ENCODE results near the gene SLC25A21.

SLC25A21 gene

DNA sequence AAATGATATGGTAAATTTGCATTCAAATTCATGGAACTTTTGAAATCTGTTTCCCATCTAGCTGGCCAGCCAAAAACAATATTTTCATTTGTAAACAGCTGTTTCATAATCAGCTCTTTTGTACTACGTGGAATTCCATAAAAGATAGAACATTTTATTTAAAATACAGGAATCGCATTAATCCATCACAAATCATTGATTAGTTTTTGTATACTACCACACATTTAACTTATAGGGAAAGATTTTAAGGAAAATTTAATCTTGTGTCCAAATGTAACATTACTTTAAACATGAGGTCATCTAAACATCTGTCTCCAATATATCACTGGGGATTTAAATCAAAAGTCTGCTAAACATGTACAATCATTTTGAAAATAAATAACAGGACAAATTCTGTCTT is 33.5 kb downstream of the SLC25A21 start:
- TF ChIP-seq EP300 (IDR thresholded peaks at IDR 0.05; ENCODE audit: borderline replicate concordance) (no peak), NFIC (IDR thresholded peaks at IDR 0.05) (no peak), TEAD4 (IDR thresholded peaks at IDR 0.05) (no peak), ZBTB7A (IDR thresholded peaks at IDR 0.05; ENCODE audit: low read depth) (no peak), TCF12 (IDR thresholded peaks at IDR 0.05; ENCODE audit: low read depth) (no peak), YY1 (IDR thresholded peaks at IDR 0.05; ENCODE audit: low read depth) (no peak), EGR1 (IDR thresholded peaks at IDR 0.05) (no peak), USF1 (IDR thresholded peaks at IDR 0.05) (no peak), FOXM1 (IDR thresholded peaks at IDR 0.05; ENCODE audit: borderline replicate concordance, low read depth) (no peak)
- TF ChIP-seq, protein P1, sequence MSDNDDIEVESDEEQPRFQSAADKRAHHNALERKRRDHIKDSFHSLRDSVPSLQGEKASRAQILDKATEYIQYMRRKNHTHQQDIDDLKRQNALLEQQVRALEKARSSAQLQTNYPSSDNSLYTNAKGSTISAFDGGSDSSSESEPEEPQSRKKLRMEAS (IDR thresholded peaks at IDR 0.05): no peak

- TF ChIP-seq, protein P2, sequence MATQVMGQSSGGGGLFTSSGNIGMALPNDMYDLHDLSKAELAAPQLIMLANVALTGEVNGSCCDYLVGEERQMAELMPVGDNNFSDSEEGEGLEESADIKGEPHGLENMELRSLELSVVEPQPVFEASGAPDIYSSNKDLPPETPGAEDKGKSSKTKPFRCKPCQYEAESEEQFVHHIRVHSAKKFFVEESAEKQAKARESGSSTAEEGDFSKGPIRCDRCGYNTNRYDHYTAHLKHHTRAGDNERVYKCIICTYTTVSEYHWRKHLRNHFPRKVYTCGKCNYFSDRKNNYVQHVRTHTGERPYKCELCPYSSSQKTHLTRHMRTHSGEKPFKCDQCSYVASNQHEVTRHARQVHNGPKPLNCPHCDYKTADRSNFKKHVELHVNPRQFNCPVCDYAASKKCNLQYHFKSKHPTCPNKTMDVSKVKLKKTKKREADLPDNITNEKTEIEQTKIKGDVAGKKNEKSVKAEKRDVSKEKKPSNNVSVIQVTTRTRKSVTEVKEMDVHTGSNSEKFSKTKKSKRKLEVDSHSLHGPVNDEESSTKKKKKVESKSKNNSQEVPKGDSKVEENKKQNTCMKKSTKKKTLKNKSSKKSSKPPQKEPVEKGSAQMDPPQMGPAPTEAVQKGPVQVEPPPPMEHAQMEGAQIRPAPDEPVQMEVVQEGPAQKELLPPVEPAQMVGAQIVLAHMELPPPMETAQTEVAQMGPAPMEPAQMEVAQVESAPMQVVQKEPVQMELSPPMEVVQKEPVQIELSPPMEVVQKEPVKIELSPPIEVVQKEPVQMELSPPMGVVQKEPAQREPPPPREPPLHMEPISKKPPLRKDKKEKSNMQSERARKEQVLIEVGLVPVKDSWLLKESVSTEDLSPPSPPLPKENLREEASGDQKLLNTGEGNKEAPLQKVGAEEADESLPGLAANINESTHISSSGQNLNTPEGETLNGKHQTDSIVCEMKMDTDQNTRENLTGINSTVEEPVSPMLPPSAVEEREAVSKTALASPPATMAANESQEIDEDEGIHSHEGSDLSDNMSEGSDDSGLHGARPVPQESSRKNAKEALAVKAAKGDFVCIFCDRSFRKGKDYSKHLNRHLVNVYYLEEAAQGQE (IDR thresholded peaks at IDR 0.05; ENCODE audit: low read depth): no peak
- TF ChIP-seq YY1 (IDR thresholded peaks at IDR 0.05; ENCODE audit: low read depth): no peak
These were observed 39.0 kb downstream of the SLC25A21 start for GRCh38 chr14:37133284-37133913.

DNA sequence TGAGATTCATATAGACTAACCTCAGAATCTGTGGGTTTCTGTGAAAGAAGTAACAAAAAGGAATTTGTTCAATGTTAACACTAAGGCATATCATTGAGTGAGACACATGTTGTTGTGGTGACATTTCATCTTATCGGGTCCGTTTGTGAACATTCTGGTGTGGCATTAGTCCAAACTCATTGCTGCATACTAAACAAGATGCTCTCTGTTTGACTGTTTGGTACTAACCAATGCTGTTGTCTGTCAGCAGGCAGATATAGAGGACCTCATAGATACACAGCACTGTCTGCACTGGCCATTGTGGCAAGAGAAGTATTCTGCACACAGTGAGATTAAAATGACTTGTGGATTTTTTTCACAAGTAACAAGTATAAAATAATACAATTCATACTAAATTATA is 41.2 kb downstream of the SLC25A21 start:
- no peak for TF ChIP-seq EP300 (IDR thresholded peaks at IDR 0.05; ENCODE audit: borderline replicate concordance)
- no peak for TF ChIP-seq NFIC (IDR thresholded peaks at IDR 0.05)
- TF ChIP-seq FOXM1 (IDR thresholded peaks at IDR 0.05; ENCODE audit: borderline replicate concordance, low read depth): no peak
- TF ChIP-seq CEBPB (IDR thresholded peaks at IDR 0.05): no peak
- TF ChIP-seq USF1 (IDR thresholded peaks at IDR 0.05): no peak

DNA sequence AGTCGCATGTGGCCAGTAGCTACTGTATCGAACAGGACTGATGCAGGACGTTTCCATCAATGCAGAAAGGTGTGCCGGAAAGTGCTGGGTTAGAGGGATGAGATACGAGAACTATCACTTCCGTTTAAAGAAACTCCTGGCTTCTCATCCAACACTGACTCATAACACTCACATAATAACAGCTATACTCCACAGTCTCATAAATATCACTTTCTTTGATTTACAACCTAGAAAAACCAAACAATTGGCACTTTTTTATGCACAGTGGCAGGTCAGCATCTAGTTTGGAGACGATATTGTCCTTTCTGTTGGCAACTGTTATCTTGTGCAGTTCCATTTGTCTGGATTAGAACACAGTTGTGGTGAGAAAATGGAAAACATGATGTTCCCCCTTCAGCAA is 43.4 kb downstream of the SLC25A21 start:
- TF ChIP-seq NFIC (IDR thresholded peaks at IDR 0.05) (no peak), EP300 (IDR thresholded peaks at IDR 0.05; ENCODE audit: borderline replicate concordance) (no peak), CREB1 (IDR thresholded peaks at IDR 0.05; ENCODE audit: low read depth) (no peak), FOXM1 (IDR thresholded peaks at IDR 0.05; ENCODE audit: borderline replicate concordance, low read depth) (no peak), ZBTB7A (IDR thresholded peaks at IDR 0.05; ENCODE audit: low read depth) (no peak), CEBPB (IDR thresholded peaks at IDR 0.05) (no peak), TCF12 (IDR thresholded peaks at IDR 0.05; ENCODE audit: low read depth) (no peak), EGR1 (IDR thresholded peaks at IDR 0.05) (no peak), USF1 (IDR thresholded peaks at IDR 0.05) (no peak), TAF1 (IDR thresholded peaks at IDR 0.05; ENCODE audit: low read depth) (no peak), YY1 (IDR thresholded peaks at IDR 0.05; ENCODE audit: low read depth) (no peak), TEAD4 (IDR thresholded peaks at IDR 0.05) (no peak)
- TF ChIP-seq, protein P1 (IDR thresholded peaks at IDR 0.05): no peak
- TF ChIP-seq, protein P2 (IDR thresholded peaks at IDR 0.05; ENCODE audit: low read depth): no peak

DNA sequence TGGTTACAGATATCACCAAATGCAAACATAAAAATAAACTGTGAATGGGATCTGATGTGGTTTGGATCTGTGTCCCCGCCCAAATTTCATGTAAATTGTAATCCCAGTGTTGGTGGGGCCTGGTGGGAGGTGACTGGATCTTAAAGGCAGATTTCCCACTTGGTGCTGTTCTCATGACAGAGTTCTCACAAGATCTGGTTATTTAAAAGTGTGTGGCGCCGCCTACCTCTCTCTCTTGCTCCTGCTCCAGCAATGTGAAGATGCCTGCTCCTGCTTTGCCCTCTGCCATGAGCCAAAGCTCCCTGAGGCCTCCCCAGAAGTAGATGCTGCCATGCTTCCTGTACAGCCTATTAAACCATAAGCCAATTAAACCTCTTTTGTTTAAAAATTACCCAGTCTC is 47.8 kb downstream of the SLC25A21 start:
- no peak for TF ChIP-seq USF1 (IDR thresholded peaks at IDR 0.05)
- TF ChIP-seq TEAD4 (IDR thresholded peaks at IDR 0.05): no peak
- no peak for TF ChIP-seq EGR1 (IDR thresholded peaks at IDR 0.05)
- TF ChIP-seq, protein P1 (IDR thresholded peaks at IDR 0.05): no peak
- TF ChIP-seq YY1 (IDR thresholded peaks at IDR 0.05; ENCODE audit: low read depth): no peak
